ENCODE measurements around the gene EGFLAM.

DNA sequence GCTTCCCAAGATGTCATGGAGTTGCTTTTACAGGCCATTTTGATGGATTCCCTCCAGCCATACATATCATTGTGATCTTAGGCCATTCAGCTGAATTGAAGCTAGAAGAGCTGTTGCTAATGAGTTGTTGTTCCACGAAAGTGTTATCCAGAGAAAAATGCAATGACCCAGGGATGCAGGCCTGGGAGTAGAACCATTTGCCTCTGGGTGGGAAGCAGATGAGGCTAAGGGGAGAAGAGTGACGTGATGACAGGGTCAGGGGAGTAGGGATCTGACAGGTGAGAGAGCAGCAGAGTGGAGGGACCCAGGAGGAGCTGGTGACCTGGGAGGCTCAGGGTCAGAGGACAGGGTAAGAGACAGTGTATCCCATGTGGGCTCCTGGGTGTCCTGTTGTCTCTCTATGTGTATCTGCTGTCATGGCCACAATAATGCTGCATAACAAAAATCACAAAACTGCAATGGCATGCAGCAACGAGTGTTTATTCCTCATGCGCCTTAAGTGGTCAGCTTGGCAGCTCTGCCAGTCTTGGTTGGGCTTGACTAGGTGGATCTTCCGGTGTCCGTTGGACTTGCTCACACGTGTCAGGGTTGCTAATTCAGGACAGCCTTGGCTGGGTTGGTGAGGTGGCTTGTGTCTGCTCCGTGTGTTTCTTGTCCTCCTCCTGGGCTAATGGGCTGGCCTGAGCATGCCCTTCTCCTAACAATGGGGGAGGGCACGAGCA is 207.5 kb downstream of the EGFLAM start:
- TF ChIP-seq CTCF (conservative IDR thresholded peaks at IDR 0.05; ENCODE audit: low read depth, low read length) = no peak
- no peak for TF ChIP-seq POLR2A (IDR thresholded peaks at IDR 0.05; ENCODE audit: low read depth, low read length)
- TF ChIP-seq FOS (IDR thresholded peaks at IDR 0.05; ENCODE audit: low read depth, low read length) = no peak

All from IMR-90 (cell line).